ENCODE data around the gene CYP1A2.
"Not testable (repeated sequence)": the region's sequence is repeated elsewhere in the genome, so short reads cannot be mapped to it uniquely, and the experiment has no call there.

Gene CYP1A2, protein sequence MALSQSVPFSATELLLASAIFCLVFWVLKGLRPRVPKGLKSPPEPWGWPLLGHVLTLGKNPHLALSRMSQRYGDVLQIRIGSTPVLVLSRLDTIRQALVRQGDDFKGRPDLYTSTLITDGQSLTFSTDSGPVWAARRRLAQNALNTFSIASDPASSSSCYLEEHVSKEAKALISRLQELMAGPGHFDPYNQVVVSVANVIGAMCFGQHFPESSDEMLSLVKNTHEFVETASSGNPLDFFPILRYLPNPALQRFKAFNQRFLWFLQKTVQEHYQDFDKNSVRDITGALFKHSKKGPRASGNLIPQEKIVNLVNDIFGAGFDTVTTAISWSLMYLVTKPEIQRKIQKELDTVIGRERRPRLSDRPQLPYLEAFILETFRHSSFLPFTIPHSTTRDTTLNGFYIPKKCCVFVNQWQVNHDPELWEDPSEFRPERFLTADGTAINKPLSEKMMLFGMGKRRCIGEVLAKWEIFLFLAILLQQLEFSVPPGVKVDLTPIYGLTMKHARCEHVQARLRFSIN

GRCh38 chr15:74748322-74748946 is at the start of gene CYP1A2:
TSS of gene CYP1A2 (plus strand) at chr15:74748845. CDS start at chr15:74749739, 894 bp downstream.
- DNase-seq (ENCODE audit: low read depth) = no peak

DNA sequence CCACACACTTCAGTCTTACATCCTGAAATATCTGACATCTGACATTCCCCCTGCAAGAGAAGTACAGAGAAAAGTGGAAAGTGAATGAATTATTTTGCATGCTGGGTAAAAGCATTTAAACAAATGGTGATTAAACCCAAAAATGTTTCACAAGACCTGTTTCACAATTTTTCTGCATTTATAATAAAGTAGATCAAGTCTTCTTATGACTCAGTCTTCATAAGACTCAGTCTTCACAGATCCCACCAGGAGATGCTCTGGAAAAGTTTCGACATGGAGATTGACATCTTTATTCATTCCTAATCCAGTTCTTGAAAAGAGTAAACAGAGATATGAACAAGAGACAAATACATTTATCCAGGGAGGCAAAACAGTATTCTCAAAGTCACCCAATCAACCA is 39.6 kb upstream of the CYP1A2 start:
- DNase-seq (ENCODE audit: low read depth) = no peak

- DNase-seq (ENCODE audit: low read depth) = no peak
These were observed 38.8 kb upstream of the CYP1A2 start for GRCh38 chr15:74709892-74710291.

- DNase-seq (ENCODE audit: low read depth) = no peak
These were observed 38.1 kb upstream of the CYP1A2 start for GRCh38 chr15:74710319-74711094.

GRCh38 chr15:74712311-74712710 is 36.3 kb upstream of the CYP1A2 start:
- DNase-seq (ENCODE audit: low read depth) = no peak

GRCh38 chr15:74716651-74717050 is 32.0 kb upstream of the CYP1A2 start:
- no peak for DNase-seq (ENCODE audit: low read depth)

DNA sequence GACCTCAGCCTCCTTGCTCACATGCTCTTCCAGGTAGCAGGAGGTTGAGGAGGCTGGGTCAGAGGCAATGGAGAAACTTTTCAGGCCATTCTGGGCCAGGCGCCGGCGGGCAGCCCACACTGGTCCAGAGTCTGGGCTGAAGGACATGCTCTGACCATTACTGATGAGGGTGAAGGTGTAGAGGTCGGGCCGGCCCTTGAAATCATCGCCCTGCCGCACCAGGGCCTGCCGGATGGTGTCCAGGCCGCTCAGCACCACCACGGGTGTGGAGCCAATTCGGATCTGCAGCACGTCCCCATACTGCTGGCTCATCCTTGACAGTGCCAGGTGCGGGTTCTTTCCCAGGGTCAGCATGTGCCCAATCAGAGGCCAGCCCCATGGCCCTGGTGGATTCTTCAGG is 26.1 kb upstream of the CYP1A2 start:
- DNase-seq (ENCODE audit: low read depth) = no peak

DNA sequence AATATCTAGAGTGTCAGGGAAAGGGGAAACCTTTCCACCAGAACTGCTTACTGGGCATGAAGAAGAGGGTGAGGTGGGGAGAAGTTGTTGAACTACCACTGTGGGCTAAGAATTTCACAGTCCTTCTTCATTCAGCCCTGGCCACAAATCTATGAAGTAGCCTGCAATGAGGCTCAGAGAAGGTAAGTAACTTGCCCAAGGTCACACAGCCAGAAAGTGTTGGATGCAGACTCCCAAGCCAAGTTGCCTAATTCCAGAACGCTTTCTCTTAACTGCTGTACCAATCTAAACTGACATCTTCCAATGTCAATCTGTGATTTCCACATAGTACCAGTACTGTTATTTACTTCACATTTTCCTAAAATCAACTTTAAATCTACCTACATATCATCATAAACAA is 25.5 kb upstream of the CYP1A2 start:
- DNase-seq (ENCODE audit: low read depth) = no peak

DNA sequence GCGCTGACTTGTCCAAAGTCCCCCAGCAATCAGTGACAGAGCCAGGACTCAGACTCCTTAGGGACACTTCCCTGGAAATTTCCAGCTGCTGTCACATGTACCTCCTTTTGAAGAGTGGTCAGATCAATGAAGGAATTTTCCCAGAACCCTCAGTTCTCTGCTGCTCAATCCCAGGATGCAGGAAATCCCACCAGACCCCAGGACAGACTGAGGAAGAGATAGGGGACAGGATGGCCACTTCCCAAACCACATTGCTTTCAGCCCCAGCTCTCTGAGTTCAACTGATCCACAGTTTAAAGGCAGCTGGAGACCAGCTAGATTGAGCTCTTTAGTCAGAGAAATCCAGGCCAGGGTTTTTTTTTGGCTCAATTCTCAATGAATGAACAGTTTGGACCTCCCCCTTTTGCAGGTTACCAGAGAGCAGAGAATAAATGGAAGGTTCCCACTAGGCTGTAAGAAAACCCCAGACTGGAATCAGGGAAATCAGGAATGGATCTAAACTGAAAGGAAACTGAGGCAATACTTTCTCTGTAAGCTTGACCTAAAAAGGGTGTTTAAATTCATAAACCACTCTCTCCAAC is 24.8 kb upstream of the CYP1A2 start:
- DNase-seq (ENCODE audit: low read depth) = no peak

DNA sequence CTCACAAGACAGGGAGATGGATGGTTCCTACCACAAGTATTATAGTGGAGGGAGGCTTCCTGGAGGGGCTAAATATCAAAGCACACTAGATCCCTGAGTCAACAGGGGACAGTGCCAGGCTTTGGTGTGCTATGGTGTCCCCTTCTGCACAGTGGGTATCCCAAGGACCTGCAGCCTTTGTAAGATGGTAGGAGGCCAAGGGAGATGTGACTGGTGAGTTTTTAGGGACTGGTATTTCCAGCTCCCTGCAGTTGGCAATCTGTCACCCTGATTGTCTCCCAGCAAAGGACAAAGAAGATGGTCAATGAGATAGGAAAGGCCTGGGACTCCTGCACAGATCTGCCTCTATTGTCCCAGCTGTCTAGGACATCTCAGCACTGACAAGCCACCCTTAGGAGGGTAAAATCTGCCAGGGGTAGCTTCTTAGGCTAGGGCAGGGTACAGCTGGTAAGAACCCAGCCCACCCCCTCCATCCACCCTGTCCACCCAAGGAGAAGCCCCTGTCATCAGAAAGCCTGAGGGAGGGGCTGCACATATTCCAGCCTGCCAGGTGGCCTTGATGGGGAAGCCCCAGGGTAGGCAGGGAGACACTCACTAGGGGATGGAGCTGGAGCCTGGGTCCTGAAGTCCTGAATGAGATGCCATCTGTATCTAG is 23.9 kb upstream of the CYP1A2 start:
- DNase-seq (ENCODE audit: low read depth) = no peak

- no peak for DNase-seq (ENCODE audit: low read depth)
These were observed 23.3 kb upstream of the CYP1A2 start, which contains the start of gene CYP1A1 for GRCh38 chr15:74725225-74725774. TSS of gene CYP1A1 (minus strand) at chr15:74725528. CDS start at chr15:74723097, 2,431 bp downstream.

- DNase-seq (ENCODE audit: low read depth) = peak; percentile 26
These were observed 22.5 kb upstream of the CYP1A2 start for GRCh38 chr15:74725845-74726773.

DNA sequence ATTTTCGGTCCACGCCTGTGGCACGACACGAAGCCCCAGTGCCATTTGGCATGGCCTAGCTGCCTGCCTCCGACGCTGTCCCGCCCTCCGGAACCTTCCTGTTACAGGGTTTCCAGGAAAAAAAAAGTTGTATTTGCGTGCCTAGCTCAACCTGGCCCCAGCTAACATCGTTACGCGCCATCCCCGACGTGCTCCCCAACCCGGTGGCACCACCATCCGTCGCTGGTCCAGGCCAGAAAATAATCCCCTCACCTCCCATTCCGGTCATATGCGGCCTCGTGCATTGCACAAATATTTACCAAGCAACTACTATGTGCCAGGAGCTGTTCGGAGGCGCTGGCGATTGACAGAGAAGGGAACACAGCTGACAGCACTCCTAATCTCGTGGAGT is 21.9 kb upstream of the CYP1A2 start:
- no peak for DNase-seq (ENCODE audit: low read depth)

GRCh38 chr15:74727727-74728126 is 20.9 kb upstream of the CYP1A2 start:
- no peak for DNase-seq (ENCODE audit: low read depth)

DNA sequence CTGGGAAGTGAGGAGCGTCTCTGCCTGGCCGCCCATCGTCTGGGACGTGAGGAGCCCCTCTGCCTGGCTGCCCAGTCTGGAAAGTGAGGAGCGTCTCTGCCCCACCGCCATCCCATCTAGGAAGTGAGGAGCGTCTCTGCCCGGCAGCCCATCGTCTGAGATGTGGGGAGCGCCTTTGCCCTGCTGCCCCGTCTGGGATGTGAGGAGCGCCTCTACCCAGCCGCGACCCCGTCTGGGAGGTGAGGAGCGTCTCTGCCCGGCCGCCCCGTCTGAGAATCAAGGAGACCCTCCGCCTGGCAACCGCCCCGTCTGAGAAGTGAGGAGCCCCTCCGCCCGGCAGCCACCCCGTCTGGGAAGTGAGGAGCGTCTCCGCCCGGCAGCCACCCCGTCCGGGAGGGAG is 19.9 kb upstream of the CYP1A2 start:
- not testable (repeated sequence) for DNase-seq (ENCODE audit: low read depth)

DNA sequence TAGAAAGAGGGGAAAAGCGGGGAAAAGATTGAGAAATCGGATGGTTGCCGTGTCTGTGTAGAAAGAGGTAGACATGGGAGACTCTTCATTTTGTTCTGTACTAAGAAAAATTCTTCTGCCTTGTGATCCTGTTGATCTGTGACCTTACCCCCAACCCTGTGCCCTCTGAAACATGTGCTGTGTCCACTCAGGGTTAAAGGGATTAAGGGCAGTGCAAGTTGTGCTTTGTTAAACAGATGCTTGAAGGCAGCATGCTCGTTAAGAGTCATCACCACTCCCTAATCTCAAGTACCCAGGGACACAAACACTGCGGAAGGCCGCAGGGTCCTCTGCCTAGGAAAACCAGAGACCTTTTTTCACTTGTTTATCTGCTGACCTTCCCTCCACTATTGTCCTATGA is 19.3 kb upstream of the CYP1A2 start:
- not testable (repeated sequence) for DNase-seq (ENCODE audit: low read depth)

GRCh38 chr15:74730619-74731316 is 17.9 kb upstream of the CYP1A2 start:
- no peak for DNase-seq (ENCODE audit: low read depth)

DNA sequence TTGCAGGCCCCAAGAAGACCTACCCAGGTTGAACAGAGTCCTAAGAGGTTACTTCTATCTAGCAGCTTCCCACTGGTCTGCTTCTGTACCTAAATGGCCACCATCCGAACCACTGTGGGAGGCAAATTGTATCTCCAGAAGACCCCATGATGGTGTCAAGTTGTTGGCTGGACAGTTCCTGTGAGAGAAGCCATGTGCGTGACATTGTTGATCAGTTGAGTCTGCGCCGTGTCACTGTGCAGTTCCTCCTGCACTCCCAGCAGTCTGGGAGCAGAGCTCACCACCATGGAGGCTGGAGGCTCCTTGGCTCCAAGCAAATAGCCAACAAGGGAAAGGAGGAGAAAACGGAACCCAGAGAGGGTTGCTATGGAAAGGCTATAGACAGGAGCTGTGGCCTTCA is 15.8 kb upstream of the CYP1A2 start:
- no peak for DNase-seq (ENCODE audit: low read depth)

DNA sequence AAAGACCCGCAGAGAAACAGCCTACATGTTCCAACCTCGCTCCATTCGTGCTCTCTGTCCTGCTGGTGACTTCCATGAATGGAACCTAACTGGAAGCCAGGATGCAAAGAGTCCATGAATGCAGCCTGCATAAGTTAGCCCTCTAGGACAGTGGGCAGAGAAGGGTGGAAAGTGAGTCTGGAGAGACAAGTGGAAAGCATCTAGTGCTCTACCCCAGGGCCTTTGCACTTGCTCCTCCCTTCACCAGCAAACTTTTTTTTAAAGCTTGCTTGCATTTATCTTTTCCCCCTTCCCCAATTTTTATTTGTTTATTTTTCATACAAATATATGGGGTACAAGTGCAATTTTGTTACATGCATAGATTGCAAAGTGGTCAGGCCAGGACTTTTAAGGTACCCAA is 15.4 kb upstream of the CYP1A2 start:
- DNase-seq (ENCODE audit: low read depth) = no peak

DNA sequence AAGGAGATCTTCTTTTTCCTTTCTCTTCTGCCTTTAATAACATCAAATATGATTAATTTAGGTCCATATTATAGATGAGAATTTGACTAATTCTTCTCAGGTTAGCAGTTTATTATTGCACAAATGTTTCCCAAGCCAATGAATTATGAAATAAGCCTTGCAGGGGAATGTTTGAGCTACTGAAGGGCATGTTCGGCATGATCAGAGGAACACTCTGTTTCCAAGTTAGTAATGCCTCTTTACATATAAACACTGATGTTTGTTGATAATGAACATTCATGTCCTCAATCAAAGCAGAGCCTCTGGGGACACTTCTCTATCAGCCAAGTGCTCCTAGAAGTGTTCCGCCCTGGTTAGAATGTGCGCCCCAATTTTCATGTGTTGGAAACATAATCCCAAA is 13.3 kb upstream of the CYP1A2 start:
- no peak for DNase-seq (ENCODE audit: low read depth)
